Activated T-helper 1 cell treated with anti-CD3 and anti-CD28 coated beads, Interleukin-12 subunit alpha, Interleukin-12 subunit beta, Interleukin-2, Interleukin-4 antibody, amounts not matched to agents 30 ng/mL and 10 ng/mL and 1 ng/mL, durations not matched to agents 14 hours and 24 hours and 36 hours (primary cell): ENCODE results near the gene TF. TPM values are rescaled to one million over a fixed set of nuclear protein-coding genes. Genes with fewer than 3 reads are reported as not detected.

Experiments
- DNase-seq: peaks from one replicate; pipeline ENCODE4 v3.0.0; 2021; ENCODE audit warnings: low spot score
- H3K27ac Mint-ChIP-seq: one replicate; pipeline ENCODE4 v1.8.0; 2021; ENCODE audit warnings: mild to moderate bottlenecking, mixed read lengths
- H3K27me3 Mint-ChIP-seq: one replicate; pipeline ENCODE4 v1.8.0; 2022; ENCODE audit warnings: mild to moderate bottlenecking, moderate library complexity, mixed read lengths; ENCODE audit not compliant: insufficient read depth
- H3K36me3 Mint-ChIP-seq: one replicate; pipeline ENCODE4 v1.8.0; 2021; ENCODE audit warnings: low read depth, mixed read lengths
- H3K4me1 Mint-ChIP-seq: one replicate; pipeline ENCODE4 v1.8.0; 2021; ENCODE audit warnings: low read depth, mixed read lengths
- H3K4me3 Mint-ChIP-seq: one replicate; pipeline ENCODE4 v1.8.0; 2021; ENCODE audit warnings: mild to moderate bottlenecking, moderate library complexity, mixed read lengths
- H3K9me3 Mint-ChIP-seq: one replicate; pipeline ENCODE4 v1.8.0; 2021; ENCODE audit warnings: mixed read lengths
- intact Hi-C: fragments of 100-400 bp; cut with micrococcal nuclease; formaldehyde crosslinking; loops from one replicate; pipeline ENCODE4 v1.15.1; 2024
- total RNA-seq: library from RNA; stranded (reverse); gene quantifications from 2 replicates; pipeline ENCODE4 v1.2.3, GENCODE V29; 2022

TF gene
- total RNA-seq, 1 donor from 2014 or later = not detected

DNA sequence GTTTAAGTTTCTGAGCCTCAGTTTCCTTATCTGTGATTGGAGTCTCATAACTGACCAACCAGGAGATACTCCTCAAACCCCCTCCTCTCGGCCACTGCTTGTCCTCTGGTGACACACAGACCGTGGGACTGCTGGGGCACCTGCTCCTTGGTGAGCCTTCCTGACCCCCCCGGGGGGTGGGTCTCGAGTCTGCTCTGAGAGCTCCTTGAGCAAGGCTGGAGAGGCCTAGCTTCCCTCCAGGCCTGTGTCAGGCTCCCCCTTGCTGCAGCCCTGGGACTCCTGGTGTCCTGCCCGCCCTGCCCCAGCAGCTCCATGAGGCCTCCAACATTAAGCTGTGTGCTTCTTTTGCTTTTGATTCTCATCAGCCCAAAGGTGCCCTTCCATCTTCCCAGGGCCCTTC is 87.1 kb downstream of the TF start:
- no peak overlapping the region for H3K27ac Mint-ChIP-seq
- H3K27me3 Mint-ChIP-seq = peaks cover 3% of the 10 kb centered on the region
- H3K4me3 Mint-ChIP-seq = no peak overlapping the region
- H3K4me1 Mint-ChIP-seq = no peaks in the 10 kb centered on the region
- intact Hi-C loops = no loop called here
- H3K36me3 Mint-ChIP-seq = no peaks in the 10 kb centered on the region
- no peak for DNase-seq
- H3K9me3 Mint-ChIP-seq = no peaks in the 10 kb centered on the region

- intact Hi-C loops = no loop called here
- DNase-seq = no peak
- no peaks in the 10 kb centered on the region for H3K9me3 Mint-ChIP-seq
- H3K27me3 Mint-ChIP-seq = peaks cover 3% of the 10 kb centered on the region
- no peak overlapping the region for H3K4me3 Mint-ChIP-seq
- H3K27ac Mint-ChIP-seq = no peak overlapping the region
- no peaks in the 10 kb centered on the region for H3K36me3 Mint-ChIP-seq
- no peaks in the 10 kb centered on the region for H3K4me1 Mint-ChIP-seq
Observed at GRCh38 chr3:133833880-133834620, 87.9 kb downstream of the TF start.

GRCh38 chr3:133834621-133835417 is 88.6 kb downstream of the TF start:
- peaks cover 4% of the 10 kb centered on the region for H3K27me3 Mint-ChIP-seq
- DNase-seq = no peak
- intact Hi-C loops = no loop called here
- H3K36me3 Mint-ChIP-seq = no peaks in the 10 kb centered on the region
- H3K9me3 Mint-ChIP-seq = no peaks in the 10 kb centered on the region
- H3K4me1 Mint-ChIP-seq = no peaks in the 10 kb centered on the region
- H3K27ac Mint-ChIP-seq = no peak overlapping the region
- H3K4me3 Mint-ChIP-seq = no peak overlapping the region

- H3K36me3 Mint-ChIP-seq = no peaks in the 10 kb centered on the region
- no peaks in the 10 kb centered on the region for H3K4me1 Mint-ChIP-seq
- H3K27me3 Mint-ChIP-seq = peaks cover 5% of the 10 kb centered on the region
- intact Hi-C loops = no loop called here
- H3K9me3 Mint-ChIP-seq = no peaks in the 10 kb centered on the region
- H3K27ac Mint-ChIP-seq = no peak overlapping the region
- no peak for DNase-seq
- H3K4me3 Mint-ChIP-seq = no peak overlapping the region
Observed at GRCh38 chr3:133835418-133835743, 89.2 kb downstream of the TF start.

- Mint-ChIP-seq H3K4me3 (no peak overlapping the region), H3K27me3 (peaks cover 5% of the 10 kb centered on the region), H3K4me1 (no peaks in the 10 kb centered on the region), H3K9me3 (no peaks in the 10 kb centered on the region), H3K36me3 (no peaks in the 10 kb centered on the region), H3K27ac (no peak overlapping the region)
- intact Hi-C loops = no loop called here
- no peak for DNase-seq
Observed at GRCh38 chr3:133835961-133836360, 89.8 kb downstream of the TF start.

GRCh38 chr3:133836497-133837158 is 90.4 kb downstream of the TF start:
- intact Hi-C loops = no loop called here
- H3K36me3 Mint-ChIP-seq = no peaks in the 10 kb centered on the region
- no peak for DNase-seq
- no peak overlapping the region for H3K4me3 Mint-ChIP-seq
- H3K4me1 Mint-ChIP-seq = no peaks in the 10 kb centered on the region
- H3K27ac Mint-ChIP-seq = no peak overlapping the region
- H3K9me3 Mint-ChIP-seq = no peaks in the 10 kb centered on the region
- peaks cover 5% of the 10 kb centered on the region for H3K27me3 Mint-ChIP-seq

- no peaks in the 10 kb centered on the region for H3K4me1 Mint-ChIP-seq
Observed at GRCh38 chr3:133837487-133838295, 91.5 kb downstream of the TF start.

GRCh38 chr3:133838296-133838789 is 92.2 kb downstream of the TF start:
- no peak overlapping the region for H3K4me3 Mint-ChIP-seq

More at GRCh38 chr3:133837487-133838295, 91.5 kb downstream of the TF start:
- DNase-seq = no peak
- Mint-ChIP-seq H3K27me3 (peaks cover 5% of the 10 kb centered on the region), H3K27ac (no peak overlapping the region), H3K9me3 (no peaks in the 10 kb centered on the region), H3K4me3 (no peak overlapping the region), H3K36me3 (no peaks in the 10 kb centered on the region)
- intact Hi-C loops = no loop called here

DNA sequence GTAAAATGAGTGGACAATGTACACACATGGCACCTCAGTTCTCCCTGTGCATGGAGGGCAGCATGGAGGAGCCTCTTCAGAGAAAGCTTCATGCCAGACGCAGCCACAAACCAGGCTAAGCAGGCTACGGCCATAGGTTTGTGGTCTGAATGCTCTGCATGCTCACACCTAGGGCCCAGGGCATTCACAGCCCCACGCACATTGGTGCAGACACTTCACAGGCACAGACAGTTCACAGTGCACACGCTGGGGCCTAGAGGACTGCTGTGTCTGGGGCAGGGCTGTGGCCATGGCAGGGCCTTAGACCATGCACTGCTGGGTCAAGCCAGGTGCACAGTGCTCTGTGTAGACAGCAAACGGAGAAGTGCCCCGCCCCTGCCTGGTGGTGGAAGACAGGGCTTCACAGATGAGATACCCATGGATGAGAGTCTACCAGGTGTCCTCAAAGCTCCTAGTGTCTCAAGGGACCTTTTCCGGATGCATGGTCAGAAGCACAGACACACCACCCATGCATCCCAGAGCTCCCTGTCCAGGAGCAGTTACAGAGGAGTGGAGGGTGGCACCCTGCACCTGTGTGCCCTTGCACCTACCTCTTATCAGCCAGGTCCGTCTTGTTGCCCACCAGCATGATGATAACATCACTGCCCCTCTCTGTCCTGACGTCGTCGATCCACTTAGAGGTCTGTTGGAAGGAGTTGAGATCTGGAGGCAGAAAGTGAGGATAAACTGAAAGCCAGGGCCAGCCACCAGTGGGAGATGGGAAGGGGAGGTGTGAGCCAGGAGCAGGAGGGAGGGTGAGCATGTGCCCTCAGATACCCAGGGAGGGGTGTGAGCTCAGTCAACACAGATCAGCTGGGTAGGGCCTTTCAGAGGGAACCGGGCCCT is 93.0 kb downstream of the TF start:
- Mint-ChIP-seq H3K4me3 (no peak overlapping the region), H3K36me3 (no peaks in the 10 kb centered on the region), H3K27me3 (peaks cover 5% of the 10 kb centered on the region), H3K4me1 (no peaks in the 10 kb centered on the region), H3K27ac (no peak overlapping the region), H3K9me3 (no peaks in the 10 kb centered on the region)
- intact Hi-C loops = no loop called here
- no peak for DNase-seq

More at GRCh38 chr3:133838296-133838789, 92.2 kb downstream of the TF start:
- H3K4me1 Mint-ChIP-seq = no peaks in the 10 kb centered on the region
- H3K27ac Mint-ChIP-seq = no peak overlapping the region
- DNase-seq = no peak
- intact Hi-C loops = no loop called here
- H3K36me3 Mint-ChIP-seq = no peaks in the 10 kb centered on the region
- peaks cover 5% of the 10 kb centered on the region for H3K27me3 Mint-ChIP-seq
- no peaks in the 10 kb centered on the region for H3K9me3 Mint-ChIP-seq

DNA sequence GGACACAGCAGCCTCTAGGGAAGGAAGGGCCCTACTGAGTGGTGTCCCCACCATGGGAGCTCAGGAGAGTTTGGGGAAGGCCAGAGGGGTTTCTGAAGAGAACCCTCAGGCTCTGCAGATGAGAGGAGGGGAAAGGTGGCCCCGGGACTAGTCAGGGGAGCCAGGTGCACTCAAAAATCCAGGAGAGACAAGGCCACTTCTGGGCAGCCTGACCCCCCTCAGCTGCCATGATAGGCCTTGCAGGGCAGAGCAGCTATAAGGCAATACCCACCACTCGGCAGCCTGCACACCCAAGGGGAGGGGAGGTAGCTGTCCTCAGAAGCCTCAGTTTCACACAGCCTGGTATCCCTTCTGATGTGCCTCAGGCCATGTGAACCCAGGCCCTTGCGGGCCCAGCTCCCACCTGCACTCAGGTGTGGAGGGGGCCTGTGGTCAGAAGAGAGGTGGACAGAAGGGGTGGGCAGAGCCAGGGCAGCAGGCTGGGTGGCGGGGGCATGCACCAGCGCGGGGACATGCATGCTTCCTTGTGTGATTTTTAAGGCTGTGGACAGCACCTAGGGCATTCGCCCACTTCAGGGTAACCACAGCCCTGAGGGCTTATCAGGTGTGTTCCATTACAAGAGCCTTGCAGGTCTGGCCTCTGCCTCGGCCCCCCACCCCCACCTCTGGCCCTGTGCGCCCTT is 94.0 kb downstream of the TF start:
- DNase-seq = no peak
- no peaks in the 10 kb centered on the region for H3K9me3 Mint-ChIP-seq
- no peaks in the 10 kb centered on the region for H3K4me1 Mint-ChIP-seq
- intact Hi-C loops = no loop called here
- no peak overlapping the region for H3K27ac Mint-ChIP-seq
- H3K36me3 Mint-ChIP-seq = no peaks in the 10 kb centered on the region
- H3K4me3 Mint-ChIP-seq = no peak overlapping the region
- H3K27me3 Mint-ChIP-seq = peaks cover 5% of the 10 kb centered on the region

- Mint-ChIP-seq H3K36me3 (no peaks in the 10 kb centered on the region), H3K9me3 (no peaks in the 10 kb centered on the region), H3K4me1 (no peaks in the 10 kb centered on the region), H3K4me3 (no peak overlapping the region), H3K27me3 (peaks cover 5% of the 10 kb centered on the region), H3K27ac (no peak overlapping the region)
- no peak for DNase-seq
- intact Hi-C loops = no loop called here
Observed at GRCh38 chr3:133840767-133841166, 94.6 kb downstream of the TF start.
